Pulmonary artery endothelial cell (primary cell): Measurements from ENCODE around the gene UBL7. TPM values are rescaled to one million over a fixed set of nuclear protein-coding genes. Genes with fewer than 3 reads are reported as not detected.

Source experiments
- DNase-seq: peaks from one replicate; pipeline ENCODE4 v3.0.0-alpha.2; 2011; ENCODE audit warnings: low read depth, low spot score
- total RNA-seq: library from RNA; depleted of rRNA; stranded (reverse); fragments of >200 nt; gene quantifications from 2 replicates; pipeline ENCODE4 v1.2.3, GENCODE V29; 2014

The UBL7 gene
- total RNA-seq, 1 donor from 2014 or later: 27.2 TPM

GRCh38 chr15:74442063-74442462, 18.9 kb downstream of the UBL7 start:
- DNase-seq: no peak

GRCh38 chr15:74441248-74441941, 19.6 kb downstream of the UBL7 start:
- DNase-seq: no peak

DNA sequence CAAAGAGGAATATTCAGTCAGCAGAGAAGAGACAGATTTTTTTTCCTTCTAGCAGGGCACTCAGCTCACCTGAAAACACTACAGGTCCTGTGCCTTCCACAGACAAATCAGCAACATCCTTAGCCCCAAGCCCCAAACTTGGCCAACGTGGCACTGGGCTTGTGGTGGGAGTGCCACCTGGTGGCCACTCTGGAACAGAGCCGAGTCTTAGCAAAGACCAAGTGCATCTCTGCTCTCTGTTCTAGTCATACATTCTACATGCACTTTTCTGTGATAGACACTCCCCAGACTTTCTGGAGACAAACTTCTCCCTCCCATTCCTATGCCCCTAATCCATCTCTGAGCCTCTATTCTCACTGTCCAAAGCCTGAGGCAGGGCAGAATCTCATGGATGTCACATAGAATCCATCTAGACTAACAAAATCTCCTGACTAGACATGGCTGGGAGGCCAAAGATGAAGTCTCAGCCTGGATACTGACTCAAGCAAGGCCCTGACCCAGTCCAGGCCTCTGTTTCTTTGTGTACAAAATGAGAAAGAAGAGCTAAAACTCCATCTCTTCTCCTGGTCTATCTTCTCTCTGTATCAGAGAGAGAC, 22.1 kb downstream of the UBL7 start:
- no peak for DNase-seq

DNA sequence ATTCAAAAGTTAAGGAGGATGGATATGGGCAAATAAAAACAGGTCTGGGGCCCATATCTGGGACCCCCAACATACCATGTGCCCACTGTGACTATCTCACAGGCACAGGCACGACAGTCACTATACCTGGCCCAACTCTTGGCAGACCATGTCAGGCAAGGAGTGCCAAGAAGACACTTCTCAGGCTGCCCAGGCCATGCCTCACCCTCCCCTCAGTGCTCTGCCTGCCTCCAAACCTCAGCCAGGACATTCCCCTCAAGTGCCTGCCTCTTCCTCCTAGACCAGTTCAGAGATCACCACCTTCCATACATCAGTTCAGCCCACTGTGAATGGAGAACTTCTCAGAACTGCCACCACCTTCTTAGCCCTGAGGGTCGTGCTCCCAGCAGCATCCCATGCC, 22.8 kb downstream of the UBL7 start:
- DNase-seq: no peak

- DNase-seq: no peak
Measured at GRCh38 chr15:74434263-74435136, 26.5 kb downstream of the UBL7 start.

- no peak for DNase-seq
Measured at GRCh38 chr15:74433592-74434262, 27.2 kb downstream of the UBL7 start, which contains the start of gene SEMA7A. SEMA7A (minus strand) TSS chr15:74433958; CDS start chr15:74433918, 40 bp downstream.

- no peak for DNase-seq
Measured at GRCh38 chr15:74432968-74433591, 27.9 kb downstream of the UBL7 start.

- no peak for DNase-seq
Measured at GRCh38 chr15:74432271-74432967, 28.5 kb downstream of the UBL7 start.

DNA sequence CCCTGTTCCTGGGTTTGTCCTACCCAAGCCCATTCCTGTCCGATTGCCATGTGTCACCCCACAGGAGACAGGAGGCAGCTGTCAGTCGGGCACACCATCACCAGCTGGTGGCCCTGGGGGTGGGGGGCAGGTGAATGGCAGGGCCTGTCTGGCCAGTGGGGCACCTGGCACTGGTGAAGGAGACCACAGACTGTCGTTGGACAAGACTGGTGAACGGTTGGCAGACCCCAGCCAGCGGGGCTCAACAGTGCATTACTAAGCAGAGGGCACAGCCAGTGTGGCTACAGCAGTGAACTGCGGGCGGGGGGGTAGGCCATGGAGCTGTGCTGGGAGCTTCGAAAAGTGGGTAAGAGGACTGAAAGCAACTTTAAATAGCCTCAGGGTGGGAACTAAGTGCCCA, 29.3 kb downstream of the UBL7 start:
- no peak for DNase-seq

- no peak for DNase-seq
Measured at GRCh38 chr15:74431116-74431515, 29.8 kb downstream of the UBL7 start.

- no peak for DNase-seq
Measured at GRCh38 chr15:74430510-74430951, 30.4 kb downstream of the UBL7 start.

GRCh38 chr15:74429781-74430400, 31.1 kb downstream of the UBL7 start:
- DNase-seq: no peak

DNA sequence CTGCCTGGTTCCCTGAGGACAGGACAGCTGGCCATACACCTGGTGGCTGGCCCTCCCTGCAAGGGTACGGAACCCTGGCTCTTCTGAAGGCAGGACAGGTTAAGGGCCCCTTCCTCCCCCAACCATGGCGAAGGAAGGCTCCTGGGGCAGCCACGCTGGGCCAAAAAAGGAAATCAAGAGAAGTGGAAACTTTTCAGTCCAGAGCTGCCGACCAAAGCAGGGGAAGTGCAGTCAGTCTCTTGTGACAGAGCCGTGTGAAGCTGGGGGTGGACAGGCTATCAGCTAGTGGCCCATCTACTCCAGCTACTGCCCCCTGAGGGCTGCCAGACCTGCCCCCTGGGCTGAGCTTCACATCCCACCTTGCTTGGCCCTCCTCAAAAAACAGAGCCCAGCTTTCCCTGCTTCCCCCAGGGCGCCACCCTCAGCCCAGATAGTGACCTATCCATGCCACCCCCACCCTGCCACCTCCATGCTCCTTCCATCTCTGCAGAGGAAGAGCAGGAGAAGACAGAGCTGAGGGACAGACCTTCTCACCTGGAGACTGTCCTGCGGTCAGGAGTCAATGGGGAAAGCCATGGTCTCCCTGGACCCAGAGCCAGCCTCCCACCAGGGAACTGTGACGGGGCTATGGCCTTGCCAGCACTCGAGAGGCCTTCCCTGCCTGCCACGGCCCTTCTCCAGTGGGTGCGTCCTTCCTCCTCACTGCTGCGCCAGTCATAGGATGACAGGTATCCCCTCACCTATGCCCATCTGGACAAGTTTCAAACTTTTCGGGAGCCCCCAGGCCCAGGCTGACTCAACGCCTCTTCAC, 31.8 kb downstream of the UBL7 start:
- no peak for DNase-seq

- no peak for DNase-seq
Measured at GRCh38 chr15:74428442-74428787, 32.5 kb downstream of the UBL7 start.

GRCh38 chr15:74427607-74428441, 33.1 kb downstream of the UBL7 start:
- DNase-seq: no peak

- no peak for DNase-seq
Measured at GRCh38 chr15:74426404-74427281, 34.3 kb downstream of the UBL7 start.

DNA sequence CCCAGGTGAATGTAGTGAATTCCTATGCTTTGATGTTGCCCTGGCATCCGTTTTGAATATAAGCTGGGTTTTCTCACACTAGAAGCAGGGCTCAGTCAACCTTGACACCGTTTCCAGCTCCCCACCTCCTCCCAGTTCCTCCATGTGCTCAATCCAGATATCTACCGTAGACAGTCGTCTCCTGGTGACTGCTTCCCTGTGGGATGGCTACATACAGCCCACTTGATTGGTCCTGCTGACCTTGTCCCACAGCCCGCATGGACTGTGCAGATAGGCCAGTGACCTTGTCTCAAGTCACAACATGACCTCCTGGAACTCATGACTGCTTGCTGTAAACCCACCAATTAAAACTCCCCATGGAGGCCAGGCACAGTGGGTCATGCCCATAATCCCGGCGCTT, 35.3 kb downstream of the UBL7 start:
- DNase-seq: no peak
